Vagina (tissue), 2 donors: ENCODE measurements around the gene SIK3. TPM values are rescaled to one million over a fixed set of nuclear protein-coding genes. Genes with fewer than 3 reads are reported as not detected.

ENCODE experiments used
- DNase-seq, 2 donors: peaks; one replicate each; pipeline ENCODE4 v3.0.0-alpha.2; 2017; ENCODE audit errors: extremely low spot score in 2 of 2
- H3K27ac ChIP-seq: fragments of 200-600 bp; sonication (generic); one replicate; pipeline ENCODE4 v1.5.1; 2019
- H3K27me3 ChIP-seq: fragments of 200-600 bp; sonication (generic); one replicate; pipeline ENCODE4 v1.5.1; 2019
- H3K36me3 ChIP-seq, 2 donors: fragments of 200-600 bp; sonication (generic); one replicate each; pipeline ENCODE4 v1.5.1; 2017 to 2019
- H3K4me1 ChIP-seq: fragments of 200-600 bp; sonication (generic); one replicate; pipeline ENCODE4 v1.5.1; 2019
- H3K4me3 ChIP-seq, 2 donors: fragments of 200-600 bp; sonication (generic); 1 replicate in 1 of 2; 2 replicates in 1 of 2; pipeline ENCODE4 v1.5.1; 2016 to 2019
- H3K9me3 ChIP-seq: fragments of 200-600 bp; sonication (generic); one replicate; pipeline ENCODE4 v1.5.1; 2019
- POLR2A ChIP-seq, 2 donors: fragments of 450-650 bp; IDR thresholded peaks; one replicate each; pipeline ENCODE4 v1.6.1; 2017; ENCODE audit warnings: antibody characterized with exemption in 2 of 2, mild to moderate bottlenecking in 2 of 2, moderate library complexity in 2 of 2
- POLR2AphosphoS5 ChIP-seq, 2 donors: sonication (generic); formaldehyde crosslinking; IDR thresholded peaks; one replicate each; pipeline ENCODE4 v1.9.0; 2017; ENCODE audit warnings: antibody characterized with exemption in 2 of 2, mild to moderate bottlenecking in 2 of 2, low read depth in 1 of 2; ENCODE audit not compliant: insufficient read depth in 1 of 2
- intact Hi-C: fragments of 100-400 bp; cut with DNase I; formaldehyde crosslinking; loops from one replicate; pipeline ENCODE4 v1.15.1; 2023
- total RNA-seq: library from RNA; depleted of rRNA; stranded (reverse); fragments of >200 nt; gene quantifications from one replicate; pipeline ENCODE4 v1.2.3, GENCODE V29; 2016
- TF ChIP-seq, protein P1 (sequence below), 3 experiments: fragments of 450-650 bp in 2 of 3; fragments of 200-600 bp in 1 of 3; sonication (generic) in 1 of 3; IDR thresholded peaks; one replicate each; pipeline ENCODE4 v1.5.1; 2017 to 2019; ENCODE audit warnings: antibody characterized with exemption in 3 of 3, mild to moderate bottlenecking in 2 of 3, moderate library complexity in 2 of 3

SIK3 gene
- total RNA-seq, 1 donor from 2014 or later: 39.0 TPM

DNA sequence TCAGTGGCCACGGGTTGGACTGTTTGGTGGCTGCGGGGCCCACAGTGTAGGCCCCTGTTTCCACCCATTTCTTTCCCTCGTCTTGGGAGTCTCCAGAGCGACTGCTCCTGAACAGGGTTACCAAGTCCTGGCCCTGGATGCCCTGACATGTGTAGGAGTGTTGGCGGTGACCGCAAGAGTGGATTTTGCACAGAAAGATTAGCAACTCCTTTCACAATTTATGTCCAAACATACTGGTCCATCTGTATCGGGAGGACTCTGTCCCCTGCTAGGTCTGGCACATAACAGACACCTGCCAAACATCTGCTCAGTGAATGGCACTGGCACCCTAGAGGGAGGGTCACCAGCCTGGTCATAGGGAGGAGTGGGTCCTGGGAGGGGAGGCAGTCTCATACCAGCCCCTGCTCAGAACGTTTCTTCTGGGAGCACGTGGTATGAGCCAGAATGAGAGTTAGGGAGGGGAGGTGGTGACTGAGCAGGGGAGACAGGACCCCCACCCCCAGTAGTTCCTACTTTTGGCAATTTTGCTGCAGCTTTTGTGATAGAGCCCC is 257.4 kb downstream of the SIK3 start:
- DNase-seq: no peak
- no peaks in the 10 kb centered on the region for H3K9me3 ChIP-seq
- peaks cover under 1% of the 10 kb centered on the region for H3K4me1 ChIP-seq
- peaks cover 6 to 24% of the 10 kb centered on the region in 2 donors for H3K36me3 ChIP-seq
- no peak for TF ChIP-seq POLR2AphosphoS5 (IDR thresholded peaks at IDR 0.05; ENCODE audit: insufficient read depth in 1 of 2, low read depth in 1 of 2)
- TF ChIP-seq, protein P1, sequence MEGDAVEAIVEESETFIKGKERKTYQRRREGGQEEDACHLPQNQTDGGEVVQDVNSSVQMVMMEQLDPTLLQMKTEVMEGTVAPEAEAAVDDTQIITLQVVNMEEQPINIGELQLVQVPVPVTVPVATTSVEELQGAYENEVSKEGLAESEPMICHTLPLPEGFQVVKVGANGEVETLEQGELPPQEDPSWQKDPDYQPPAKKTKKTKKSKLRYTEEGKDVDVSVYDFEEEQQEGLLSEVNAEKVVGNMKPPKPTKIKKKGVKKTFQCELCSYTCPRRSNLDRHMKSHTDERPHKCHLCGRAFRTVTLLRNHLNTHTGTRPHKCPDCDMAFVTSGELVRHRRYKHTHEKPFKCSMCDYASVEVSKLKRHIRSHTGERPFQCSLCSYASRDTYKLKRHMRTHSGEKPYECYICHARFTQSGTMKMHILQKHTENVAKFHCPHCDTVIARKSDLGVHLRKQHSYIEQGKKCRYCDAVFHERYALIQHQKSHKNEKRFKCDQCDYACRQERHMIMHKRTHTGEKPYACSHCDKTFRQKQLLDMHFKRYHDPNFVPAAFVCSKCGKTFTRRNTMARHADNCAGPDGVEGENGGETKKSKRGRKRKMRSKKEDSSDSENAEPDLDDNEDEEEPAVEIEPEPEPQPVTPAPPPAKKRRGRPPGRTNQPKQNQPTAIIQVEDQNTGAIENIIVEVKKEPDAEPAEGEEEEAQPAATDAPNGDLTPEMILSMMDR (IDR thresholded peaks at IDR 0.05): no peak
- TF ChIP-seq POLR2A (IDR thresholded peaks at IDR 0.05): no peak
- H3K4me3 ChIP-seq: no peak overlapping the region
- no peaks in the 10 kb centered on the region for H3K27me3 ChIP-seq
- intact Hi-C loops: no loop called here
- no peak overlapping the region for H3K27ac ChIP-seq

DNA sequence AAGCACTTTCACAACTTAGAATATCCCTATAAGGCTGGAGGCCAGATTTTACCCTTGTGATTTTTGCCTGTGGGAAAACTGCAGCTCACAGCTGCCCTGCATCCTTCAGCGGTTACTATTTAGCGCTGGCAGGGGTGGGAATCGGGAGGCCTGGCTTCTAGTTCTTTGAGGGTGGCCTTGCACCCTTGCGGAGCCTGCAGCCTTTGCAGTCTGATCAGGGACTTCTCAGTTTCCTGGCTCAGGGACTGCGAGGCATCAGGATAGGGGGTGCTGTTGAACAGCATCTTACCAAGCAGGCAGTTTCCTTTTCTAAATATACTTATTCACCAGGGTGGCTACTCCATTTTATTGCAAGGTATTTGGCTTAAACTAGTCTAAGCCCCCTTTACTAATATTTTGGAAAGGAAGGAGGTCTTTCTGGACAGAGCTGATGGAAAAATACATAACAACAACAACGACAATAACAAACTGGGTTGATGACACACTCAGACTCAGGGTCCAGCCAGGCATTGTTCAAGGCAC is 257.9 kb downstream of the SIK3 start:
- no peaks in the 10 kb centered on the region for H3K9me3 ChIP-seq
- intact Hi-C loops: no loop called here
- peaks cover 1 to 19% of the 10 kb centered on the region in 2 donors for H3K36me3 ChIP-seq
- H3K27me3 ChIP-seq: no peaks in the 10 kb centered on the region
- H3K27ac ChIP-seq: no peak overlapping the region
- DNase-seq: no peak
- TF ChIP-seq, protein P1 (IDR thresholded peaks at IDR 0.05): no peak
- TF ChIP-seq POLR2A (IDR thresholded peaks at IDR 0.05) (no peak), POLR2AphosphoS5 (IDR thresholded peaks at IDR 0.05; ENCODE audit: insufficient read depth in 1 of 2, low read depth in 1 of 2) (no peak)
- H3K4me3 ChIP-seq: no peak overlapping the region
- peaks cover 6% of the 10 kb centered on the region for H3K4me1 ChIP-seq

DNA sequence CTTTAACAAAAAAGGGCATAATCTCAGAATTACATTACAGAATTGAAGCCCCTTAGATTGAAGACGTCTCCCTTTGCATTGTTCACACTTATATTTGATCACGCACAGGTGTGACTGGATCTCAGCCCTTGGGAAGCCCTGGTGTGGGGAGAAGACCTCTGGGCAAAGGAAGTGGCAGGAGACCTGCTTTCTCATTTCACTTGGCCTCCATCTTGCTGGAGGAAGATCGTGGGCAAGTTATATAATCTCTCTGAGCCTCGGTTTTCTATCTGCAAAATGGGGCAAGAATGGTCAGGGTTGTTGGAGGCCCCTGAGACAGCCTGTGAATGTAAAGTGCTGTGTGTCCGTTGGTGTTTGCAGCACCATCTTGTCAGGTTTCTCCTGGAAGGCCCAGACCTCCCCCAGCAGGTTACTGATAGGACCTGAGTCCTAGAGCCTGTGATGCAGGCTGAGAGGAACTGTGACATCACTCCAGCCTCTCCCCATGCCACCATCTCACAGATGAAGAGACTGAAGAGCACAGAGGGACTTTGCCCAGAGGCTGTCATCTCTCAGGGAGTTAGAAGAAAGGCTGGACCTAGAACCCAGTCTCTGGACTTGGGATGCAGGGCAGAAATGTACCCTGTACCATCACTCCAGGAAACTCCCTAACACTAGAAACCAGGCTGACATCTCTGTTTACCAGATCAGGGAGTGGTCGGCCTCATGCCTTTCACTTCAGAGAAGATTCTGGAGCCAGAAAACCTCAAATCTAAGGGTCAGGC is 259.7 kb downstream of the SIK3 start:
- Histone ChIP-seq H3K9me3 (no peaks in the 10 kb centered on the region), H3K4me1 (peaks cover 11% of the 10 kb centered on the region), H3K36me3 (peaks cover 0 to 7% of the 10 kb centered on the region in 2 donors), H3K4me3 (no peak overlapping the region), H3K27me3 (no peaks in the 10 kb centered on the region), H3K27ac (no peak overlapping the region)
- TF ChIP-seq, protein P1 (IDR thresholded peaks at IDR 0.05): no peak
- TF ChIP-seq POLR2AphosphoS5 (IDR thresholded peaks at IDR 0.05; ENCODE audit: insufficient read depth in 1 of 2, low read depth in 1 of 2): no peak
- no peak for TF ChIP-seq POLR2A (IDR thresholded peaks at IDR 0.05)
- intact Hi-C loops: no loop called here
- DNase-seq: no peak

DNA sequence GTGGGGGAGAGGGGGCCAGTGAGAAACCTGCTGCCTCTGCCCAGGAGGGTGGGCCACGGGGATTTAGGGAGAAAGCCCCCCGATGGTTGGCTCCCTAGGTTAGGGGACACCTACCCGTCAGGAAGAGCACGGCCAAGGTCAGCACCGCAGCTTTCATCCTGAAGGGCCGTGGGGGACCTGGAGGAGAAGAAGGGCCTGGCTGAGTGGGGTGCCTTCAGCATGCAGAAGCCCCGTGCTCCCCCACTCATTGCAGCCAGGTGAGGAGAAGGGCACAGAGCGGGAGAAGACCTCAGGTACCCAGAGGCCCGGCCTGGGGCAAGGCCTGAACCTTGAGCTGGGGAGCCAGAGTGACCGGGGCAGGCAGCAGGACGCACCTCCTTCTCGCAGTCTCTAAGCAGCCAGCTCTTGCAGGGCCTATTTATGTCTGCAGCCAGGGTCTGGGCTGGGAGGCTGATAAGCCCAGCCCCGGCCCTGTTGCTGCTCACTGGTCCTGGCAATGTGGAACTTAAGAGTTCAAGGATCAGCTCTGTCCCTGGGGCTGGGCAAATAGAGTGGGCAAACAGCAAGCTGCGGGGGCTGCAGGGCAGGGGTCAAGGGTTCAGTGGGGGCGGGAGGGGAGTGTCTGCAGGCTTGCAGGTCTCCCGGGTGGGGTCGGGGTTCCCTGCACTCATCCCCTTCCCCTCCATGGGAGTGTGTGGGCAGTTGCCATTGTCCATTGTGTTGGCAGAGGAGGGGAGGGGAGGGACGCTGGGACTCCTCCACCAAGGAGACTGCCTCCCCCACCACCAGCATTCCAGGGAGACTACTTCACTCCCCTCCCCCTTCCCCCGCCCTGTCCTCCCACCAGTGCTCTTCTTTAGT is 260.8 kb downstream of the SIK3 start, which contains the start of gene APOA1:
Gene APOA1 (minus strand): TSS at position 392 of the 861 bp plus-strand sequence. CDS start 235 bp downstream, at position 157.
- Histone ChIP-seq H3K4me1 (peaks cover 11% of the 10 kb centered on the region), H3K27me3 (no peaks in the 10 kb centered on the region), H3K4me3 (no peak within 1 kb of the TSS), H3K36me3 (no peaks in the 10 kb centered on the region), H3K27ac (no peak within 1 kb of the TSS), H3K9me3 (no peaks in the 10 kb centered on the region)
- DNase-seq: no peak
- TF ChIP-seq POLR2AphosphoS5 (IDR thresholded peaks at IDR 0.05; ENCODE audit: insufficient read depth in 1 of 2, low read depth in 1 of 2) (no peak), POLR2A (IDR thresholded peaks at IDR 0.05) (no peak)
- TF ChIP-seq, protein P1 (IDR thresholded peaks at IDR 0.05): no peak
- intact Hi-C loops: no loop called here
